ENCODE results near the gene KIF1A.
"Not testable (repeated sequence)": the region's sequence is repeated elsewhere in the genome, so short reads cannot be mapped to it uniquely, and the experiment has no call there.

KIF1A gene

GRCh38 chr2:240687045-240687740 lies 132.8 kb downstream of the KIF1A start:
- DNase-seq (ENCODE audit: low spot score): no peak

DNA sequence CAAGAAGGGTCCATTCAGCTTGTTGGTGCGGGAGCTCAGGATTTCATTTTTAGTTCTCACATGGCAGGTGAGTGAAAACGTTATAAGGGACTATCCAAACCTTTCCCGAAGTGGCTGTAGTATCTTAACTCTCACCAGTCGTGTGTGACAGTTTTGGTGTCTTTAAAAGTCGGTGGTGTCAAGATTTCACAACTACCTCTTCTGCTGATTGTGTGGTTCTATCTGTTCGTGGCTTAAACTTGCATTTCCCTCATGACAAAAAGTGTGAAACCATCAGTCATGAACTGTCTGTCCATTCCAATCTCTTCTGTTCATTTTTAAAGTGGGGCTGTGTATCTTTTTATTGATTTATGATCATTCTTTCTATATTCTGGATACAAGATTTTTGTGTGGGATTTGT lies 133.6 kb downstream of the KIF1A start:
- DNase-seq (ENCODE audit: low spot score): no peak

GRCh38 chr2:240685771-240686371 lies 134.1 kb downstream of the KIF1A start:
- no peak for DNase-seq (ENCODE audit: low spot score)

DNA sequence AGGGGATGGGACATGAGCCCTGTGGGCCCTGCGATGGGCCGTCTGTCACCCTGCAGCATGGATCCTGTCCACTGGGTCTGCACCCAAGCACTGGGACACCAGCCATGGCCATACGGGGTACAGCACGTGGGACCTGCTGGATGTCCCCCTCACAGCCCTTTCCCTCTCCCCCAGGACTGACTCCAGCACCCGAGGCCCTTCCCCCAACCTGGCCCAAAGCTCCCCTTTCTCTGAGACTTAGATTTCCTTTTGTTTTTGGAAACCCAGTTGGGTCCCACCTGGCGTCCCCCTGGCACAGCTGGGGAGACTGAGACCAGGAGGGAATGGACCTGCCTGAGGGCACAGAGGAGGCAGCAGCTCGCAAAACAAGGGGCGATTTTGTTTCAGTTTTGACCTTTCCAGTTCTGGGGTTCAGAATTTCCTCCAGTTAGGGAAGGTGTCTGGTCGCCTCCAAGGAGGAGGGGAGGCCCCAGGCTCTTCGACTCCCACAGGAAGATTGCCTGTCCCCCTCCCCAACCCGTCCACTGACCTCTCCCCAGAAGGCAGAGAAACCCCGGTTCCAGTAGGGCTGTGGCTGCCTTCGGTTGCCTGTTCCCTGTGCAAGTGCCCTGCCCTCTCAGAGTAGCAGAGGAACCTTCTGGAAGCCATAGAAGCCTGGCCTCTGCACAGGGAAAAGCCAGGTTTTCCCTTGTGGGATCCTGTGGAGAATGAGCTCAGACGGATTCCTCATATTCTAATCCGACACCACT lies 135.9 kb downstream of the KIF1A start:
- DNase-seq (ENCODE audit: low spot score): not testable (repeated sequence)

- DNase-seq (ENCODE audit: low spot score): not testable (repeated sequence)
Observed at GRCh38 chr2:240683329-240683979, 136.6 kb downstream of the KIF1A start.

DNA sequence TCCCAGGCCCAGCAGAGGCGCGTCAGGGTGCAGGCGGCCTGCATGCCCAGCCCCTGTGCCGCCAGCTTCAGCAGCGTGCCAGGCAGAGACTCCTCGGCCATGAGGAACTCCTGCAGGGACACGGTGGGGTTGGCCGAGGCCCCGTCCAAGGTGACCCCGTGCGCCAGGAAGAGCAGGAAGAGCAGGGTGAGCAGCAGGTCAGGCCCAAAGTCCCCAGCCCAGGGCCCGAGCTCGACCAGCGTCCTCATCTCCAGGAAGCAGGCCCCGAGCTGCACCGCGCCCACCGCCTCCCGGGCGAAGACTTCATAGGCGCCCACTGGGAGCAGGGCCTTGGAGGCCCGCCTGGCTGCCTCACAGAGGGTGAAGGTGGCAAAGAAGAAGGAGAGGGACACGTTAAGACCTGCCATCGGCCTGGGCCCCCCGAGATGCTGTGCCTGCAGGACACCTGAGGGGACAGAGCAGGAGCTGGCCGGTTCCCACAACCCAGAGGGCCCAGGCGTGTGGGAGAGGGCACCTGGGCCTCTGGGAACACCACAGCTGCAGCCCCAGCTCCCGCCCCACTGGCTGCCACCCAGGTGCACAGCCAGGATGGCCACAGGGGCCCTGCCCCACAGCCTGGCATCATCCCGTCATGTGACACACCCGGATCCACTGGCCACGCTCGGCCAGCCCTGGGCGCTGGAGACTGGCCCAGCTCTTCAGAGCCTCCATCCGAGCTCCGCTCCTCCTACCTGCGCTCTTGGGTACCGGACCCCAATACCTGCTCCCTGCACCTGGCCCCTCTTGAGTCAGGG lies 137.4 kb downstream of the KIF1A start, which contains the start of gene AQP12B:
Gene AQP12B (minus strand): TSS at position 455 of the 794 bp plus-strand sequence. CDS start 48 bp downstream, at position 407.
- DNase-seq (ENCODE audit: low spot score): not testable (repeated sequence)

DNA sequence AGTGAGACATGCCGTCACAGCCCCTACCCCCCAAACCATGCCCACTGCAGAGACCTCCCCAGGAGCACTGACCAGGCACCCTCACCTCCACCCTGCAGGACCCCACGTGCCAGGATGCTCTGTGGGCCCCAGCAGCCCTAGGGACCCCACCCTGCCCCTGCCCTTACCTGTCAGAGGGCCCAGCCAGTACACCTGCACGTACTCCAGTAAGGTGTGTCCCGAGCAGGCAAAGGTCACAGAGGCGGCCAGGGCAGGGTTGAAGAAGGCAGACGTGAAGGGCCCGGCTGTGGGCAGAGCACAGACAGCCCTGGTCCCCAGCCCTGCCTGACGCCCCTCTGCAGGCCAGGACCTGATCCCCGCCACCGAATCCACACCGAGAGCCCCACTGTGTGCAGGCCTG lies 139.8 kb downstream of the KIF1A start:
- not testable (repeated sequence) for DNase-seq (ENCODE audit: low spot score)

DNA sequence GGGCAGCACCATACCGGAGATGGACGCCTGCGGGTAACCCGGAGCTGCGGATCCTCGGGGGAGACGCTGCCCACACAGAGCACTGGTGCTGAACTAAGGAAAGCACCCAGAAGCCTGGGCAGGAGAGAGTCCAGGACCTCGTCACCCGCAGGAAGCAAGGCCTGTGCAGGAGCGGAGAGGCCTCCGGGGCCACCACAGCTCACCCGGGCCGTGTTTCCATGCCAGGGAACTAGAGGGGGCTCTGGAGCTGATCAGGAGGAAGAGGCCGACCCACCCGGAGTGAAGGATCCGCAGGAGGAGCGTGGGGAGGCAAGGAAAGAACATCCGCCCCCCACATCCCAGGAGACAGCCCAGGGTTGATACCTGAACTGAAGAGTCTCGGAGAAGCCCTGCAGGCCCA lies 141.1 kb downstream of the KIF1A start:
- not testable (repeated sequence) for DNase-seq (ENCODE audit: low spot score)

DNA sequence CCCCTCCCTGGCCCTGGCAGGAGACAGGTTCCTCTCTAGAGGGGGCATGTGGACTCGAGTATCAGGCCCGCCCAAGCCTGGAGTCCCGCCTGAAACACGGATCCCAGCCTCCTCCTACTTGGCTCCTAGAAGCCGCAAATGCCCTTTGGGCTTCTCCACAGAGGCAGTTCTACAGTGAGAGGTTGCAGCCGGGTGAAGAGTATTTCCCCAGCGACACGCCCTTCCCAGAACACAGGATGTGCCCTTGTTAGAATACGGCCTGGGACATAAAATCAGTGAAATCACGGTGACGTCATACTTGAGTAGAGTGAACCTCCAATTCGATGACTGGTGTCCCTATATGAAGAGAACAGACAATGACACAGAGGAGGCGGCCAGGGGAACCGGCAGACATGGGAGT lies 142.0 kb downstream of the KIF1A start:
- not testable (repeated sequence) for DNase-seq (ENCODE audit: low spot score)

DNA sequence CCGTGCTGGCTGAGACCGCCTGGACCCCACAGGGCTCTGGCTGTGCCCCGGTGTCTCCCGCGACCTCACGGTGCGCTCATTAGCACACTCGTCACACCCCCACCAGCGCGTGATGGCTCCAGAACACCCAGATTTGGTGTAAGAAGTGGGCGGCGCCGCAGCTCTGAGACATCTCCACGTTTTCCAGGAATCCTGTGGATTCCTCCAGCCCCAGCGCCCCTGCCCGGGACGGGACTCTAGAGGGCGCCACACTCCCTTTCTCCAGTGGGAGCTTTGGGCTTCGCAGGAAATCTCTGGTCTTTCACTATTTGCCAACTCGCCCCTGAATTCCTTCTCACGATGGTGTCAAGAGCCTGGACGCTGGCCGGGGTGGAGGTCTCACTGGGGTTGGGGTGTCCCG lies 144.7 kb downstream of the KIF1A start:
- not testable (repeated sequence) for DNase-seq (ENCODE audit: low spot score)

GRCh38 chr2:240674461-240675184 lies 145.4 kb downstream of the KIF1A start:
- DNase-seq (ENCODE audit: low spot score): not testable (repeated sequence)

DNA sequence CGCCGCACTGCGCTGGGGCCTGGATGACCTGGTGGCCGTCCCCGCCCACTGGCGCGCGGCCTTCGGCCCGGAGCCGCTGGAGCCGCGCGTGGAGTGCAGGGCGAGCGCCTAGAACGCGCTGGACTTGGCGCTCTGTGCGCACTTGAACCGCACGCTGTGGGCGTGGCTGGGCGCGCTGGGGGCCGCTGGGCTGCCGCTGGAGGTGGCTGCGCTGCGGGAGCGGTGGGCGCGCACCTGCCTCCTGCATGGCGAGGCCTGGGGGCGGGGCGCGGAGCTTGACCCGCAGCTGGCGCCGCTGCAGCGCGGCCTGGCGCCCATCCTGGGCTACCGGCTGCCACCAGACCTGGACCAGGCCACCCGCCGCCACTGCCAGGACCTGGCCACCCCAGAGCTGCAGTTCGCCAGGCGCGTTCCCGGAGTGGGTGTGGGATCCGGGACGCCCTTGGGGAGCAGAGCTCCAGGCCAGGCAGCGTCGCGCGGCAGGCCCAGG lies 147.3 kb downstream of the KIF1A start:
- no peak for DNase-seq (ENCODE audit: low spot score)

DNA sequence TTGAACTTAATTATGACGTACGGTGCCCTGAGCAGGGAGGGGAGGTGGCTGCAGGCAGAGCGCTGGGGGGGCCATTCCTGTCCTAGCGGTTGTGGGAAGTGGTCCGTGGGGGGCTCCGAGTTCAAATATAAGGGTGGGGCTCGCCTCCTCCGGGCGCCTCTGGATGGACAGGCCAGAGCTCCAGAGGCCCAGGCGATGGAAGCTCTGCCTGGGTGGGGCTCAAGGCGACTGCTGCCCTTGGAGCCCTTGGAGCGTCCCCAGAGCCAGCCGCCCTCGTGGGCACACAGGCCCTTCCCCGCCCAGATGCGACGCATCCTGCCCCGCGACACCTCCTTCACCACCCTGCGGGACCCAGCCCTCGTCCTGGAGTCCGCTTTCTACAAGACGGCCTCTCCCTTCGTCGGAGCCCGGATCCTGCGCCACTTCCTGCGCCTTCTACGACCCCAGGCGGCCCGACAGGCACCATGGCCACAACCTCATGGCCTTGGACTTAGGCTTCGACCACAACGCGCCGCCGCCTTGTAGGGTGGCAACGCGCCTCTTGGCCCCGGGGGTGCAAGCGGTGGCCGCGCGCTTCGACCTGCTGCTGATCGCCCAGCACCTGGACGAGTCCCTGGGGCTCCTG lies 147.8 kb downstream of the KIF1A start:
- DNase-seq (ENCODE audit: low spot score): no peak

DNA sequence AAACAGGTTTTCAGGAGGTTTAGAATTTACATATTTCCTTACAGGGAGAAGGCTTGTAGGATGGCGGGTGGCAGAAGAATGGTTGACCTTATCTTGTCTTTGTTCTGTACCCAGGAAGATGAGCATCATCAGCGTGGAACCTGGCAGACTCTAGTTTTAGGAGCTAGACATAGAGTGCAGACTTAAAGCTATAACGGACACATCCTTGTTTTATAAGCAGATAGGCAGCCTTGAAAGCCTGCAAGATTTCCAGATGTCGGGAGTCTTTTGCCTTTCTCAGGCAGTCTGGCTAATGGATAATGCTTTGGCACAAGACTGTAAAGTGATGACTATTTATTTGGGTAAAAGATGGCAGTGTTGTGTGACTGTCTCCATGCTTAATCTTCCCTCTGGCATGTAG lies 149.1 kb downstream of the KIF1A start:
- no peak for DNase-seq (ENCODE audit: low spot score)

- DNase-seq (ENCODE audit: low spot score): no peak
Observed at GRCh38 chr2:240670402-240670801, 149.6 kb downstream of the KIF1A start.

- no peak for DNase-seq (ENCODE audit: low spot score)
Observed at GRCh38 chr2:240664622-240665021, 155.4 kb downstream of the KIF1A start.
